ENCODE measurements around the gene RCCD1. TPM values are rescaled to one million over a fixed set of nuclear protein-coding genes. Genes with fewer than 3 reads are reported as not detected.

RCCD1 gene
- total and polyA plus RNA-seq, 2 experiments from 2014 or later = 9.8 to 13.0 TPM

GRCh38 chr15:90967206-90967605 lies 12.5 kb downstream of the RCCD1 start:
- WGBS, 2 experiments (ENCODE audit: low coverage in 1 of 2, low lambda C conversion rate in 2 of 2, missing lambda C conversion rate in 2 of 2) = 90 to 93% methylated on average over 5 of the region's 5 CpGs
- H3K9ac ChIP-seq = no peak overlapping the region
- H3K9me3 ChIP-seq (ENCODE audit: low read depth) = no peaks in the 10 kb centered on the region
- peaks cover 6% of the 10 kb centered on the region; the same call in 1 of the 2 replicates for H3K36me3 ChIP-seq (ENCODE audit: low read depth)
- H3K79me2 ChIP-seq (ENCODE audit: insufficient read depth) = no peaks in the 10 kb centered on the region
- H3K27ac ChIP-seq = no peak overlapping the region
- 0 out of 2 replicates have a peak, but pooled peaks cover 7% of the 10 kb centered on the region for H3F3A ChIP-seq (ENCODE audit: insufficient read depth)
- no peak for DNase-seq
- no peaks in the 10 kb centered on the region for H3K9me2 ChIP-seq (ENCODE audit: insufficient read depth)
- H3K4me3 ChIP-seq = no peak overlapping the region
- no peak overlapping the region for H2AFZ ChIP-seq
- no peak overlapping the region for H3K4me2 ChIP-seq (ENCODE audit: unreplicated experiment)
- H4K20me1 ChIP-seq (ENCODE audit: insufficient read depth) = no peaks in the 10 kb centered on the region
- TF ChIP-seq EZH2phosphoT487 (IDR thresholded peaks at IDR 0.05; ENCODE audit: insufficient read depth, low read depth) = no peak
- TF ChIP-seq EZH2 (IDR thresholded peaks at IDR 0.05; ENCODE audit: insufficient read depth, poor library complexity, severe bottlenecking) = no peak
- H3K4me1 ChIP-seq (ENCODE audit: insufficient read depth) = no peaks in the 10 kb centered on the region
- in situ Hi-C loops (cut with MboI) = no loop called here
- no peaks in the 10 kb centered on the region for H3K27me3 ChIP-seq (replicated peaks; ENCODE audit: insufficient read depth)

DNA sequence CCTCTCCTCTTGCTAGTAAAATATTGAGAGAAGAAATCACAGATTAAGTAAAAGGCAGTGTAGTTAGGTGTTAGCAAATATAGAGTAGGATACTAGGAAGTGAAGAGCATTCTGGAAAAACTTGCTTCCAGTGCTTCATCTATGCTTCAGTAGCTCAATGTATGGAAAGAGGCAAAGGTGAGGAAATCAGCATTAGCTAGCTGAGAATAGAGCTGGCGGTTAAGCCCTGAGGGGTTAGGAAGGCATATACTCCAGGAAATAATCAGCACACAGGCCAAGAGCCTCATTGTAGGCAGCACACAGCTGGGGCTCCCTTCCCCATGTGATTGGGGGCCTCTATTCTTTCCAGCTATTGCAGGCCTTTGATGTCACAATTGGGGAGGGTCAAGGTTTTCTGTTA lies 13.8 kb downstream of the RCCD1 start:
- DNase-seq = no peak
- H2AFZ ChIP-seq = no peak overlapping the region
- H3K4me3 ChIP-seq = no peak overlapping the region
- no peaks in the 10 kb centered on the region for H3K27me3 ChIP-seq (replicated peaks; ENCODE audit: insufficient read depth)
- 0 out of 2 replicates have a peak, but pooled peaks cover 4% of the 10 kb centered on the region for H3K36me3 ChIP-seq (ENCODE audit: low read depth)
- in situ Hi-C loops (cut with MboI) = no loop called here
- H3K4me1 ChIP-seq (ENCODE audit: insufficient read depth) = no peaks in the 10 kb centered on the region
- no peak overlapping the region for H3K4me2 ChIP-seq (ENCODE audit: unreplicated experiment)
- H3K9me2 ChIP-seq (ENCODE audit: insufficient read depth) = no peaks in the 10 kb centered on the region
- TF ChIP-seq EZH2phosphoT487 (IDR thresholded peaks at IDR 0.05; ENCODE audit: insufficient read depth, low read depth) (no peak), EZH2 (IDR thresholded peaks at IDR 0.05; ENCODE audit: insufficient read depth, poor library complexity, severe bottlenecking) (no peak)
- H3K27ac ChIP-seq = no peak overlapping the region
- H4K20me1 ChIP-seq (ENCODE audit: insufficient read depth) = no peaks in the 10 kb centered on the region
- H3F3A ChIP-seq (ENCODE audit: insufficient read depth) = no peaks in the 10 kb centered on the region
- no peaks in the 10 kb centered on the region for H3K79me2 ChIP-seq (ENCODE audit: insufficient read depth)
- 100% methylated on average over 1 of the region's 1 CpG for WGBS, 2 experiments (ENCODE audit: low coverage in 1 of 2, low lambda C conversion rate in 2 of 2, missing lambda C conversion rate in 2 of 2)
- H3K9me3 ChIP-seq (ENCODE audit: low read depth) = no peaks in the 10 kb centered on the region
- H3K9ac ChIP-seq = no peak overlapping the region

DNA sequence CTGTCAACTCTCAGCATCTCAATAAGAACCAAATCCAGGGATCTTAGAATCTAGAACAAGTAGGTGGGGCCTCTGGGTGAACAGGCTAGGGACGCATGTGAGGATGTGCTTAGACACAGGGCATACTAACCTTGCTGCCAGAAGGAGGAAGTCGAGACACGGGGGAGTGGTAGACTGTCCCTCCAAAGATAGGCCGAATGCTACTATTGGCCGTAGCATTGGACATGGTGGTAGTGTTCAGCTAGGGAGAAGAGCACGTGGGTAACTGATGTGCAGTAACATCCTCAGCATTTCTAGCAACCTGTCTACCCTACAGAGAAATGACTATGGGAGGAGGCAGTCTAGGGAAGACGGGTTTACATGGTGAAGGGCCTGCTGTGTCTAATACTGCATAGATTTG lies 15.6 kb downstream of the RCCD1 start:
- in situ Hi-C loops (cut with MboI) = no loop called here
- no peak for TF ChIP-seq EZH2phosphoT487 (IDR thresholded peaks at IDR 0.05; ENCODE audit: insufficient read depth, low read depth)
- TF ChIP-seq EZH2 (IDR thresholded peaks at IDR 0.05; ENCODE audit: insufficient read depth, poor library complexity, severe bottlenecking) = no peak
- Histone ChIP-seq H4K20me1 (ENCODE audit: insufficient read depth) (no peaks in the 10 kb centered on the region), H3K27ac (no peak overlapping the region), H3K4me1 (ENCODE audit: insufficient read depth) (no peaks in the 10 kb centered on the region), H3K9me3 (ENCODE audit: low read depth) (no peaks in the 10 kb centered on the region), H3K4me2 (ENCODE audit: unreplicated experiment) (no peak overlapping the region), H3K36me3 (ENCODE audit: low read depth) (0 out of 2 replicates have a peak, but pooled peaks cover 4% of the 10 kb centered on the region), H3F3A (ENCODE audit: insufficient read depth) (no peaks in the 10 kb centered on the region), H3K9me2 (ENCODE audit: insufficient read depth) (no peaks in the 10 kb centered on the region), H3K79me2 (ENCODE audit: insufficient read depth) (no peaks in the 10 kb centered on the region), H3K9ac (no peak overlapping the region), H3K4me3 (no peak overlapping the region), H3K27me3 (replicated peaks; ENCODE audit: insufficient read depth) (no peaks in the 10 kb centered on the region), H2AFZ (no peak overlapping the region)
- 92 to 95% methylated on average over 7 of the region's 7 CpGs for WGBS, 2 experiments (ENCODE audit: low coverage in 1 of 2, low lambda C conversion rate in 2 of 2, missing lambda C conversion rate in 2 of 2)
- DNase-seq = no peak

- Histone ChIP-seq H3K36me3 (ENCODE audit: low read depth) (peaks cover under 1% of the 10 kb centered on the region; the same call in 1 of the 2 replicates), H3K9me3 (ENCODE audit: low read depth) (no peaks in the 10 kb centered on the region), H3K4me2 (ENCODE audit: unreplicated experiment) (no peak overlapping the region), H3K79me2 (ENCODE audit: insufficient read depth) (no peaks in the 10 kb centered on the region), H3K9ac (no peak overlapping the region), H3K9me2 (ENCODE audit: insufficient read depth) (no peaks in the 10 kb centered on the region), H3K4me3 (no peak overlapping the region), H2AFZ (no peak overlapping the region), H3K4me1 (ENCODE audit: insufficient read depth) (no peaks in the 10 kb centered on the region), H3K27ac (no peak overlapping the region), H3F3A (ENCODE audit: insufficient read depth) (no peaks in the 10 kb centered on the region), H3K27me3 (replicated peaks; ENCODE audit: insufficient read depth) (no peaks in the 10 kb centered on the region), H4K20me1 (ENCODE audit: insufficient read depth) (no peaks in the 10 kb centered on the region)
- in situ Hi-C loops (cut with MboI) = no loop called here
- DNase-seq = no peak
- TF ChIP-seq EZH2phosphoT487 (IDR thresholded peaks at IDR 0.05; ENCODE audit: insufficient read depth, low read depth) (no peak), EZH2 (IDR thresholded peaks at IDR 0.05; ENCODE audit: insufficient read depth, poor library complexity, severe bottlenecking) (no peak)
- 86 to 91% methylated on average over 5 of the region's 5 CpGs for WGBS, 2 experiments (ENCODE audit: low coverage in 1 of 2, low lambda C conversion rate in 2 of 2, missing lambda C conversion rate in 2 of 2)
These were observed 17.4 kb downstream of the RCCD1 start for GRCh38 chr15:90972133-90972532.

DNA sequence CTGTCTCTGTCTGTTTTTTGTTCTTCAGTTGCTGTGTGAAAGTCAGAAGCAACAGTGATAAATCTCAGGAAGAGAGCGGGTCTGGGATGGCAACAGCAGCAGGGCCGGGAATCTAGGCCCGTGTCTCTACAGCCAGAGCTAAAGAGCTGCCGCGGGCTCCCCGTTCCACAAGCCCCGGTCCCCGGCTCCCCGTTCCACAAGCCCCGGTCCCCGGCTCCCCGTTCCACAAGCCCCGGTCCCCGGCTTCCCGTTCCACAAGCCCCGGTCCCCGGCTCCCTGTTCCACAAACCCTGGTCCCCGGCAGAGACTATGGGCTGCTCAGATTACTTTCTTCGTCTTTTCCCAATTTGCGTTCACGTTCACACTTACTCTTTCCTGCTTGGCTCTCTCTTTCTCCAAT lies 19.5 kb downstream of the RCCD1 start:
- no peaks in the 10 kb centered on the region for H4K20me1 ChIP-seq (ENCODE audit: insufficient read depth)
- in situ Hi-C loops (cut with MboI) = no loop called here
- H3K4me3 ChIP-seq = no peak overlapping the region
- no peak overlapping the region for H3K9ac ChIP-seq
- H3K36me3 ChIP-seq (ENCODE audit: low read depth) = peaks cover 3% of the 10 kb centered on the region; the same call in 1 of the 2 replicates
- DNase-seq = no peak
- no peaks in the 10 kb centered on the region for H3F3A ChIP-seq (ENCODE audit: insufficient read depth)
- no peak for TF ChIP-seq EZH2 (IDR thresholded peaks at IDR 0.05; ENCODE audit: insufficient read depth, poor library complexity, severe bottlenecking)
- no peak for TF ChIP-seq EZH2phosphoT487 (IDR thresholded peaks at IDR 0.05; ENCODE audit: insufficient read depth, low read depth)
- no peak overlapping the region for H2AFZ ChIP-seq
- H3K27me3 ChIP-seq (replicated peaks; ENCODE audit: insufficient read depth) = no peaks in the 10 kb centered on the region
- no peaks in the 10 kb centered on the region for H3K9me3 ChIP-seq (ENCODE audit: low read depth)
- H3K9me2 ChIP-seq (ENCODE audit: insufficient read depth) = no peaks in the 10 kb centered on the region
- no peak overlapping the region for H3K4me2 ChIP-seq (ENCODE audit: unreplicated experiment)
- no peaks in the 10 kb centered on the region for H3K4me1 ChIP-seq (ENCODE audit: insufficient read depth)
- no peak overlapping the region for H3K27ac ChIP-seq
- no peaks in the 10 kb centered on the region for H3K79me2 ChIP-seq (ENCODE audit: insufficient read depth)
- 73 to 88% methylated on average over 4 to 20 of the region's 21 CpGs for WGBS, 2 experiments (ENCODE audit: low coverage in 1 of 2, low lambda C conversion rate in 2 of 2, missing lambda C conversion rate in 2 of 2)
